Stomach smooth muscle (tissue), 2 donors: ENCODE data around the gene ZDHHC19.
"Not testable (repeated sequence)": the region's sequence is repeated elsewhere in the genome, so short reads cannot be mapped to it uniquely, and the experiment has no call there.

ENCODE experiments used
- H3K27ac ChIP-seq: one replicate; pipeline ENCODE4 v1.7.0; 2013; ENCODE audit warnings: mild to moderate bottlenecking, low read length, inconsistent platforms
- H3K27me3 ChIP-seq, 2 donors: one replicate each; pipeline ENCODE4 v1.7.0; 2013; ENCODE audit warnings: low read length in 2 of 2; ENCODE audit not compliant: insufficient read depth in 2 of 2, control insufficient read depth in 1 of 2
- H3K36me3 ChIP-seq, 2 donors: one replicate each; pipeline ENCODE4 v1.7.0; 2013; ENCODE audit warnings: low read length in 2 of 2; ENCODE audit not compliant: control insufficient read depth in 2 of 2, insufficient read depth in 2 of 2
- H3K4me1 ChIP-seq: one replicate; pipeline ENCODE4 v1.7.0; 2013; ENCODE audit warnings: low read length; ENCODE audit not compliant: control insufficient read depth, insufficient read depth
- H3K4me3 ChIP-seq, 2 donors: one replicate each; pipeline ENCODE4 v1.7.0; 2013; ENCODE audit warnings: low read length in 2 of 2
- H3K9ac ChIP-seq, 2 donors: one replicate each; pipeline ENCODE4 v1.7.0; 2013; ENCODE audit warnings: low read length in 2 of 2, mild to moderate bottlenecking in 1 of 2
- H3K9me3 ChIP-seq, 2 donors: one replicate each; pipeline ENCODE4 v1.7.0; 2013; ENCODE audit warnings: low read length in 2 of 2; ENCODE audit not compliant: control insufficient read depth in 2 of 2
- donor health status: healthy.
- donor health status: Pancreatic carcinoma.

Gene ZDHHC19

DNA sequence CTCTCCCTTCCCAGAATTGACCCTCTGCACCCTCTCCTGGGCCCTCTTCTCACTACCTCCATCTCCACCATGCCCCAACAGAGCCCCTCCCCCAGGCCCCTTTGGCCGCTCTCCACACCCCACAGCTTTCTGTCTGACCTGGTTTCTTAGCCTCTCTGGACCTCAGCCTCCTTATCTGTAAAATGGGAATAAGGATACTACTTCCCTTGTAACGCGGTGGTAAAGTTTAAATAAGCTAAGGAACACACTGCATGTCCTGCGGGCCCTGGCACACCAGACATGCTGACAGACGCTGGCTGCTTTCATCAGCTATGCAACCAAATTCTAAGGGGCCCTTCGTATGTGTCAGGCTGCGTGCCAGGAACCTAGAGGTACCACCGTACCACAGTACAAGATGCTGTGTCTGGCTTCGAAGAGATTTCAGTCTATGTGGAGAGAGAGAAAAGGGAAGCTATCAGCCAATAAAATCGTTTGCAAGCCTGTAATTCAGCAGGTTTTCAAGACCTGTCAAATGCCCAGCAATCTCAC lies 4.4 kb upstream of the ZDHHC19 start:
- no peaks in the 10 kb centered on the region for H3K9me3 ChIP-seq
- peaks cover 5% of the 10 kb centered on the region for H3K4me1 ChIP-seq
- H3K27ac ChIP-seq, result no peak overlapping the region
- H3K9ac ChIP-seq, result no peak overlapping the region
- H3K36me3 ChIP-seq, result no peaks in the 10 kb centered on the region
- no peaks in the 10 kb centered on the region for H3K27me3 ChIP-seq
- no peak overlapping the region for H3K4me3 ChIP-seq

DNA sequence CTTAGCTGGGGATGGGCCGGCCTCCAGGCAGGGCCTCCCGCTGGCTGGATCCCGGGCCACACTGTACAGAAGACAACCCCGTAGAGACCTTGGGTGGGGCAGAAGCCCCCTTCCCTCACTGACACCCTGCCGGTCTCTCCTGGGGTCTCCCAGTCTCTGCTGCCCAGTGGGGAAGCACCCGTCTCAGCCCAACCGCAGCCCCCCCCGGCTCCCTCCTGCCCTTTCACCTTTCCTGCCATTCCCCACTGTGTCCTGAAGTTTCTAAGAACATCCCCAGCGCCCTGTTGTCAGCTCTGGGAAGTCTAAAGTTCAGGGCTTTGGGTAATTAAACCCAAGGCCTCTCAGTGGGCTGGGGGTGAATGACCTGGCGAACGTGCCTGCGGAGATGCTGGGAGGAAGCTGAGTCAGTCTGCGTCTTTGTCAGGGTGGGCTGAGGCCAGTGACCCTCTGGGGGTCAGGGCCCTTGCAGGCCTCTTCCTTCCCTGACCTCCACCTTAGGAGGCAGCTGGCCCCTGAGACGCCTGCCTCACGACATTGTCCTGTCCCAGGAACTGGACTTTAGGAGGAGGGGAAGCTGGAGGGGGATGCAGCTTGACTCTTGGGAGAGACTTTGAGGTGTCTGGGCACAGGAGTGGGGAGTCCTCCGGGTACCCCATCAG lies 3.7 kb upstream of the ZDHHC19 start:
- no peak overlapping the region for H3K9ac ChIP-seq
- H3K27me3 ChIP-seq, result no peaks in the 10 kb centered on the region
- H3K36me3 ChIP-seq, result no peaks in the 10 kb centered on the region
- H3K4me3 ChIP-seq, result no peak overlapping the region
- H3K27ac ChIP-seq, result no peak overlapping the region
- peaks cover 5% of the 10 kb centered on the region for H3K4me1 ChIP-seq
- no peaks in the 10 kb centered on the region for H3K9me3 ChIP-seq

DNA sequence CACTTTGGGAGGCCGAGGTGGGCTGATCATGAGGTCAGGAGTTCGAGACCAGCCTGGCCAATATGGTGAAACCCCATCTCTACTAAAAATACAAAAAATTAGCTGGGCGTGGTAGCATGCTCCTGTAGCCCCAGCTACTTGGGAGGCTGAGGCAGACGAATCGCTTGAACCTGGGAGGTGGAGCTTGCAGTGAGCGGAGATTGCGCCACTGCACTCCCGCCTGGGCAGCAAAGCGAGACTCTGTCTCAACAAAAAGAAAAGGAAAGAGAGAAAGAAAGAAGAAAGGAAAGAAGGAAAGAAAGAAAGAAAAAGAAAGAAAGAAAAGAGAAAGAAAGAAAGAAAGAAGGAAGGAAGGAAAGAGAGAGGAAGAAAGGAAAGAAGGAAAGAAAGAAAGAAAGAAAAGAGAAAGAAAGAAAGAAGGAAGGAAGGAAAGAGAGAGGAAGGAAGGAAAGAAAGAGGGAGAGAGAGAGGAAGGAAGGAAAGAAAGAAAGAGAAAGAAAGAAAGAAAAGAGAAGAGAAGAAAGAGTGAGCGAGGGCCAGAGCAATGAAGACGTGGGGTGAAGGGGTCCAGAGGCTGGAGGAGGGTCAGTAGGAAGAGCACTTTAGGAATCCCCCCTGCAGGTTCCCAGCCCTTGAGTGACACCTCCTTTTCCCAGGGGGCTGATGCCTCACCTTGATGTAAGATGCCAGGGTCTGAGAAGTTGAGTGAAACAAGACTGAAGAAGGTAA lies 1.1 kb downstream of the ZDHHC19 start:
- not testable (repeated sequence) for H3K27ac ChIP-seq, H3K4me3 ChIP-seq, H3K4me1 ChIP-seq, H3K36me3 ChIP-seq, H3K9me3 ChIP-seq, H3K27me3 ChIP-seq, H3K9ac ChIP-seq

DNA sequence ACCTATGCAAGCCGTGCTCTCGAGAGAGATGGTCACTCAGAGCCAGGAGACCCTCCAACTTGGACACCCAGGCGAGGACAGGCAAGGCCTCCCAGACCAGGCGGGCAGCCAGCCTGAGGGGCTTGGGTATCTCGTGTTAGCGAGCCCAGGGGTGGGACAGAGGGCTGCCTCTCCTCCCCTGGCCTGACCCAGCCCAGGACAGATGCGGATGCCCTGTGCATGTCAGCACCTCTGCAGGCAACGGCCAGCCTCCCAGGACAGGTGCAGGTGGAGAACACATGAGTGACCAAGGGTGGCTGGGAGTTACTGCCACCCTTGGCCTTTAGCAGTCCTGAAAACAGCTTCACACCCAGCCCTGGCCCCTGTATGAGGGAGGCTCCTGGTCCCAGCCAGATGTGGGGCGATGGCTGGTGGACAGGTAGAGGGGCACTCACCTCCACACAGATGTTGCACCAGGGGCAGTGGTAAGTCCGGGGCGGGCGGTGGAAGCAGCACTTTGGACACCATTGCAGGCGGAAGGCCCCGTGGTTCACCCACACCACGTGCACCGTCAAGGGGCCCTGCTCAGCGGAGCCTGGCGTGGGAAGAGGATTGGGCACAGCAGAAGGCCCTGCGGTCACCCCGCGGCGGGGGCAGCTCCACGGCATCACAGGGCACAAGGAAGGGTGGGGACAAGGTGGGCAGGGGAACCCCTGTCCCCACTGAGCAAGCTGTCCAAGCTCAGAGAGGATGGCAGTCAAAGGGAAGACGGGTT lies 2.1 kb downstream of the ZDHHC19 start:
- Histone ChIP-seq H3K36me3 (no peaks in the 10 kb centered on the region), H3K27me3 (peaks cover 0 to 2% of the 10 kb centered on the region in 2 donors), H3K4me1 (peaks cover 3% of the 10 kb centered on the region), H3K27ac (no peak overlapping the region), H3K9me3 (no peaks in the 10 kb centered on the region), H3K9ac (no peak overlapping the region), H3K4me3 (no peak overlapping the region)

DNA sequence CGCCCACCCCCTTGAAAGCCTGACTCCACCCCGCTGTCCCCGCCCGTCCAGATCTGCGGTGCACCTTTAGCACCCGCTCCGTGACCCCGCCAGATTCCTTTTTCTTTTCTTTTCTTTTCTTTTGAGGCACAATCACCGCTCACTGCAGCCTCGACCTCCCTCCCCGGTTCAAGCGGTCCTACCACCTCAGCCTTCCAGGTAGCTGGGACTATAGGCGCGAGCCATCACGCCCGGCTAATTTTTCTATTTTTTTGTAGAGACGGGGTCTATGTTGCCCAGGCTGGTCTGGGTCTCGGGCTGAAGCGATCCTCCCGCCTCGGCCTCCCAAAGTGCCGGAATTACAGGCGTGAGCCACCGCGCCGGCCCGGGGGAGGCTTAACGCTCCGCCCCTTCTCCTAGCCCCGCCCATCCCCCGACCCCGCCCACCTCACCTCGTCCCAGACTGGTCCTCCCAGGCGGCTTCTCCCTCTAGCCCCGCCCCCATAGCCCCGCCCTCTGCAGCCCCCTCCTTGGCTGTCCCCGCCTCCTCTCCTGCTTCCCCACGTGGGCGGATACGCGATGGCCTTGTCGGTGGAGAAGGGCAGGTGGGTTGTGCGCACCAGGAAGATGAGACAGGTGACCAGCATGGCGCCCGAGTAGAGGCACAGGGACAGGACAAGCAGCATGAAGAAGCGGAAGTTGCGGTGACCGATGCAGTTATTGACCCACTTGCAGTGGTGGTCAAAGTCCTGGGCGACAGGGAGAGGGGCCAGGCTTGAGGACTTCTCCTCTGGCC lies 3.2 kb downstream of the ZDHHC19 start:
- H3K27ac ChIP-seq, result no peak overlapping the region
- no peaks in the 10 kb centered on the region for H3K9me3 ChIP-seq
- peaks cover 3% of the 10 kb centered on the region for H3K4me1 ChIP-seq
- no peaks in the 10 kb centered on the region for H3K36me3 ChIP-seq
- H3K27me3 ChIP-seq, result peaks cover 0 to 2% of the 10 kb centered on the region in 2 donors
- H3K9ac ChIP-seq, result no peak overlapping the region
- H3K4me3 ChIP-seq, result peak overlapping the region in 1 of 2 donors; percentile 35

DNA sequence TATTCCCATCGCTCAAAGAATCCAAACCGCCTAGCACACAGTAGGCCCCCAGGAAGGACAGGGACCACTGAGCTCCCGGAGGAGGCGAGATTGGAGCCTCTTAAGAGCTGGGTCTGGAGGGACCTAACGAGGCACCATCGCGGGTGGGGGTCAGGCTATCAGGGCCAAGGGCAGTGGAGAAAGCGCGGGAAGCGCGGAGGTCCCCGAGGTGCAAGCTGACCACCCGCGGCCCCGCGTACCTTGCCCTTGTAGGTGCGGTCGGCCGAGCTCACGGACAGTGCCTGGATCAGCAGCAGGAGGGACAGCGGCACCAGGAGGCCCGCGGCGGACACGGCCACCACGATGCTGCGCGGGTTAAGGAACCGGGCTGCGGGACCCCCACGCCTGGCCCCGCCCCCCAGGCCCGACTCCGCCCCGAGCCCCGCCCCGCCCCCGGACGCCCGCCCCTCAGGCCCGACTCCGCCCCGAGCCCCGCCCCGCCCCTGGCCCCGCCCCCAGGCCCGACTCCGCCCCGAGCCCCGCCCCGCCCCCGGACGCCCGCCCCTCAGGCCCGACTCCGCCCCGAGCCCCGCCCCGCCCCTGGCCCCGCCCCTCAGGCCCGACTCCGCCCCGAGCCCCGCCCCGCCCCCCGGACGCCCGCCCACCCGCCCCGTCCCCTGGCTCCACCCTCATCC lies 3.9 kb downstream of the ZDHHC19 start:
- Histone ChIP-seq H3K4me1 (peaks cover 9% of the 10 kb centered on the region), H3K9ac (no peak overlapping the region), H3K9me3 (no peaks in the 10 kb centered on the region), H3K4me3 (peak overlapping the region in 1 of 2 donors; percentile 65), H3K36me3 (no peaks in the 10 kb centered on the region), H3K27ac (no peak overlapping the region), H3K27me3 (peaks cover 0 to 2% of the 10 kb centered on the region in 2 donors)

- not testable (repeated sequence) for H3K9ac ChIP-seq, H3K4me3 ChIP-seq, H3K9me3 ChIP-seq, H3K4me1 ChIP-seq, H3K27me3 ChIP-seq, H3K27ac ChIP-seq, H3K36me3 ChIP-seq
These were observed 5.6 kb downstream of the ZDHHC19 start for GRCh38 chr3:196205442-196206205.

DNA sequence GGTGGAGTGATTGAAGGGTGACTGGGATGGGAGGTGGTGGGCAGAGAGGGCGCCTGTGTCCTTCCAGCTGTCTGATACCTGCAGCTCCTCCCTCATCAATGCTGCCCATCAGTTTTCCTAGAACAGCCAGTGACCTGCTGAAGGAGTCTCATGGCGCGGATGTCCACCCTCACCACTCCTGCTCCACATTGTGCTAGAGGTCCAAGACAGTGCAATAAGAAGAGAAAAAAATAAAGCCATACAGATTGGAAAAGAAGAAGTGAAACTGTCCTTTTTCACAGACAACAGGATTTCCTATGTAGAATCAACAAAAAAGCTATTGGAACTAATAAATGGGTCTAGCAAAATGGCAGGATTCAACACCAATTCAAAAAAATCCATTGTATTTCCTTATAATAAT lies 7.4 kb downstream of the ZDHHC19 start:
- Histone ChIP-seq H3K9ac (no peak overlapping the region), H3K9me3 (no peaks in the 10 kb centered on the region), H3K4me3 (no peak overlapping the region), H3K36me3 (no peaks in the 10 kb centered on the region), H3K27ac (no peak overlapping the region), H3K27me3 (peaks cover 0 to 2% of the 10 kb centered on the region in 2 donors), H3K4me1 (peaks cover 9% of the 10 kb centered on the region)

DNA sequence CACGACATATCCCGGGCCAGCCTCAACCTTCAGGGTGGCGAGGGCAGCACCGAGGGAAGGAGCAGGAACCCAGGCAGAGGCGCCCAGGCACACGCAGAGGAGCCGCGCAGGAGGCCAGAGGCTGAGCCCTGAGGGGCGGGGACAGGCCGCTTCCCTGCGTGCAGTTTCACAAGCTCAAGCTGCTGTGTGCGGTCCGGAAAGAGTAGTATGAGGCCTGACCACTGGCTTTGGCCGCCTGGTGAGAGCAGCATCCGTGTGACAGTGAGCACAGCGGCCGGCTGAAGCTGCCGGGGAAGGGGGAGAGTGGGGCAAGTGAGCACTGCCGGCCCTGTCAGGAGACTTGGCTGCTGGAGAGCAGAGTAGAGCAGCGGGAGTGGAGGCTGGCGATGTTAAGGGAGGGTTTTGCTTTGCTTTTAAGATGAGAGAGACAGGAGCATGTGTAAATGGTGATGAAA lies 8.7 kb downstream of the ZDHHC19 start:
- H3K9me3 ChIP-seq, result no peaks in the 10 kb centered on the region
- peaks cover 9% of the 10 kb centered on the region for H3K4me1 ChIP-seq
- H3K27me3 ChIP-seq, result peaks cover 0 to 2% of the 10 kb centered on the region in 2 donors
- peak overlapping the region; percentile 55 for H3K27ac ChIP-seq
- no peaks in the 10 kb centered on the region for H3K36me3 ChIP-seq
- peak overlapping the region in 1 of 2 donors; percentile 29 for H3K4me3 ChIP-seq
- H3K9ac ChIP-seq, result no peak overlapping the region
